H1 (cell line): ENCODE measurements around the gene CLEC2A. TPM values are rescaled to one million over a fixed set of nuclear protein-coding genes. Genes with fewer than 3 reads are reported as not detected.
A peak's percentile ranks its signal among the peaks of the same experiment; 100 is the strongest.

Source experiments
- CTCF ChIA-PET: fragments of 300-600 bp; sonication (Branson Sonifier 250); formaldehyde crosslinking; loops from one replicate; lab custom pipeline; 2021; ENCODE audit not compliant: partially characterized antibody; lab: Charles Lee
- POLR2A ChIA-PET: fragments of 300-600 bp; sonication (Branson Sonifier 250); formaldehyde crosslinking; loops from one replicate; lab custom pipeline; 2021; ENCODE audit warnings: inconsistent platforms; ENCODE audit not compliant: partially characterized antibody; lab: Charles Lee
- DNase-seq, 2 experiments: peaks; one replicate each; pipeline versions ENCODE4 v3.0.0 to v3.0.0-alpha.2; 2010 to 2022; ENCODE audit warnings: low spot score in 2 of 2, low read depth in 1 of 2, mixed read lengths in 1 of 2
- FAIRE-seq: peaks from 2 replicates; lab custom pipeline; 2011; peaks lifted over from hg19 to GRCh38; lab: Jason Lieb, UNC
- H2AFZ ChIP-seq: 2 replicates; pipeline ENCODE4 v1.8.1; 2012; ENCODE audit warnings: low read length, inconsistent platforms
- H2AK5ac ChIP-seq: 2 replicates; pipeline ENCODE4 v1.6.1; 2013; ENCODE audit warnings: low read depth, low read length
- H2BK120ac ChIP-seq: replicated peaks from 2 replicates; pipeline ENCODE3; 2013; ENCODE audit warnings: low read depth, low read length, inconsistent platforms
- H2BK12ac ChIP-seq: 2 replicates; pipeline ENCODE4 v1.6.1; 2013; ENCODE audit warnings: low read depth, low read length
- H2BK15ac ChIP-seq: 2 replicates; pipeline ENCODE4 v1.6.1; 2013; ENCODE audit warnings: low read length
- H2BK20ac ChIP-seq: 2 replicates; pipeline ENCODE4 v1.6.1; 2013; ENCODE audit warnings: low read length
- H2BK5ac ChIP-seq: 2 replicates; pipeline ENCODE4 v1.6.1; 2013; ENCODE audit warnings: low read depth, low read length
- H3K14ac ChIP-seq: 2 replicates; pipeline ENCODE4 v1.6.1; 2013; ENCODE audit warnings: inconsistent platforms; ENCODE audit not compliant: insufficient read length
- H3K18ac ChIP-seq: 2 replicates; pipeline ENCODE4 v1.6.1; 2013; ENCODE audit warnings: low read length; ENCODE audit errors: extremely low read depth
- H3K23ac ChIP-seq: 2 replicates; pipeline ENCODE4 v1.6.1; 2013; ENCODE audit warnings: inconsistent platforms; ENCODE audit not compliant: insufficient read length
- H3K23me2 ChIP-seq: 2 replicates; pipeline ENCODE4 v1.6.1; 2013; ENCODE audit warnings: low read depth, low read length
- H3K27ac ChIP-seq: 2 replicates; pipeline ENCODE4 v1.6.1; 2011; ENCODE audit warnings: low read depth, low read length, inconsistent platforms
- H3K27me3 ChIP-seq, 4 experiments: replicated peaks in 1 of 4; 1 replicate in 1 of 4; 2 replicates in 3 of 4; pipeline versions ENCODE4 v1.6.1 to v1.8.1; 2011 to 2013; ENCODE audit warnings: low read length in 3 of 4, mild to moderate bottlenecking in 3 of 4, inconsistent platforms in 2 of 4, mixed read lengths in 2 of 4, moderate library complexity in 1 of 4; ENCODE audit not compliant: control insufficient read depth in 3 of 4, insufficient read depth in 3 of 4; ENCODE audit errors: extremely low read depth in 1 of 4
- H3K36me3 ChIP-seq, 4 experiments: 2 replicates each; pipeline versions ENCODE4 v1.6.1 to v1.8.1; 2011 to 2013; ENCODE audit warnings: mild to moderate bottlenecking in 4 of 4, low read length in 3 of 4, moderate library complexity in 2 of 4, control low read depth in 1 of 4, inconsistent platforms in 1 of 4; ENCODE audit not compliant: insufficient read depth in 4 of 4, control insufficient read depth in 2 of 4
- H3K4ac ChIP-seq: replicated peaks from 2 replicates; pipeline ENCODE3; 2013; ENCODE audit warnings: low read length, low read depth, mixed read lengths, inconsistent platforms; ENCODE audit not compliant: insufficient read length
- H3K4me1 ChIP-seq, 4 experiments: replicated peaks in 1 of 4; 1 replicate in 1 of 4; 2 replicates in 3 of 4; pipeline versions ENCODE4 v1.6.1 to v1.8.1; 2011 to 2013; ENCODE audit warnings: low read length in 3 of 4, inconsistent platforms in 2 of 4, mixed read lengths in 1 of 4; ENCODE audit not compliant: insufficient read depth in 4 of 4, control insufficient read depth in 3 of 4
- H3K4me2 ChIP-seq, 2 experiments: 2 replicates each; pipeline versions ENCODE4 v1.6.1 to v1.8.1; 2011 to 2013; ENCODE audit warnings: low read depth in 2 of 2, low read length in 2 of 2, control low read depth in 1 of 2, inconsistent platforms in 1 of 2, mild to moderate bottlenecking in 1 of 2; ENCODE audit not compliant: insufficient read depth in 1 of 2
- H3K4me3 ChIP-seq, 4 experiments: fragments of 200-600, 300-600 bp in 1 of 4; sonication (generic), shearing (Covaris generic), sonication (Bioruptor Twin) in 1 of 4; 2 replicates each; pipeline versions ENCODE4 v1.5.1 to v1.8.1; 2011 to 2016; ENCODE audit warnings: low read length in 4 of 4, low read depth in 3 of 4, control low read depth in 2 of 4, inconsistent platforms in 2 of 4, mild to moderate bottlenecking in 2 of 4, mixed read lengths in 1 of 4, moderate library complexity in 1 of 4; ENCODE audit not compliant: insufficient read depth in 2 of 4; ENCODE audit errors: extremely low read depth in 1 of 4
- H3K56ac ChIP-seq: replicated peaks from 2 replicates; pipeline ENCODE3; 2013; ENCODE audit warnings: low read depth, mild to moderate bottlenecking, mixed read lengths, low read length, inconsistent platforms; ENCODE audit not compliant: insufficient read length
- H3K79me1 ChIP-seq: 2 replicates; pipeline ENCODE4 v1.6.1; 2013; ENCODE audit warnings: low read depth, low read length, control low read depth
- H3K79me2 ChIP-seq, 2 experiments: 2 replicates each; pipeline versions ENCODE4 v1.6.1 to v1.8.1; 2012 to 2013; ENCODE audit warnings: low read length in 2 of 2, mild to moderate bottlenecking in 2 of 2, inconsistent platforms in 1 of 2; ENCODE audit not compliant: insufficient read depth in 2 of 2, control insufficient read depth in 1 of 2
- H3K9ac ChIP-seq, 4 experiments: replicated peaks in 1 of 4; 1 replicate in 1 of 4; 2 replicates in 3 of 4; pipeline versions ENCODE4 v1.6.1 to v1.8.1; 2011 to 2013; ENCODE audit warnings: low read depth in 3 of 4, low read length in 3 of 4, control low read depth in 2 of 4, mild to moderate bottlenecking in 2 of 4, moderate library complexity in 2 of 4, inconsistent platforms in 1 of 4; ENCODE audit errors: extremely low read depth in 1 of 4
- H3K9me3 ChIP-seq, 2 experiments: 2 replicates each; pipeline versions ENCODE4 v1.6.1 to v1.8.1; 2012 to 2013; ENCODE audit warnings: mild to moderate bottlenecking in 2 of 2, moderate library complexity in 2 of 2, control low read depth in 1 of 2, inconsistent platforms in 1 of 2, low read depth in 1 of 2, low read length in 1 of 2, mixed read lengths in 1 of 2; ENCODE audit not compliant: insufficient read depth in 2 of 2
- H4K20me1 ChIP-seq, 2 experiments: replicated peaks in 1 of 2; 2 replicates each; pipeline versions ENCODE3 to v1.8.1; 2011 to 2013; ENCODE audit warnings: inconsistent platforms in 2 of 2, low read length in 2 of 2, mild to moderate bottlenecking in 1 of 2; ENCODE audit not compliant: insufficient read depth in 2 of 2, control insufficient read depth in 1 of 2
- H4K5ac ChIP-seq: 2 replicates; pipeline ENCODE4 v1.6.1; 2013; ENCODE audit warnings: low read length, low read depth, mixed read lengths, inconsistent platforms; ENCODE audit not compliant: insufficient read length
- H4K8ac ChIP-seq: 2 replicates; pipeline ENCODE4 v1.8.0; 2013; ENCODE audit warnings: mild to moderate bottlenecking, moderate library complexity, low read length, inconsistent platforms; ENCODE audit not compliant: insufficient read depth; ENCODE audit errors: extremely low read depth
- H4K91ac ChIP-seq: replicated peaks from 2 replicates; pipeline ENCODE3; 2013; ENCODE audit warnings: low read length, mixed read lengths, inconsistent platforms; ENCODE audit not compliant: insufficient read length
- ASH2L ChIP-seq: fragments of 200-600, 300-600 bp; sonication (generic); IDR thresholded peaks from one replicate; pipeline ENCODE4 v1.7.1; 2017; ENCODE audit warnings: low read length
- CTBP2 ChIP-seq: IDR thresholded peaks from 2 replicates; pipeline ENCODE4 v1.7.0; 2011; ENCODE audit warnings: borderline replicate concordance, mild to moderate bottlenecking, moderate library complexity, mixed read lengths, low read length; ENCODE audit not compliant: insufficient read depth, insufficient read length
- EP300 ChIP-seq, 2 experiments: IDR thresholded peaks; 1 replicate in 1 of 2; 2 replicates in 1 of 2; pipeline ENCODE4 v1.6.1; 2011 to 2012; ENCODE audit warnings: low read depth in 2 of 2, low read length in 2 of 2, mild to moderate bottlenecking in 2 of 2, borderline replicate concordance in 1 of 2, inconsistent platforms in 1 of 2, moderate library complexity in 1 of 2
- NANOG ChIP-seq: IDR thresholded peaks from 2 replicates; pipeline ENCODE4 v1.6.1; 2011; ENCODE audit warnings: low read length, low read depth, mild to moderate bottlenecking, inconsistent platforms; ENCODE audit not compliant: insufficient read depth, poor library complexity, severe bottlenecking
- POLR2A ChIP-seq, 2 experiments: IDR thresholded peaks; 1 replicate in 1 of 2; 2 replicates in 1 of 2; pipeline ENCODE4 v1.6.1; 2011; ENCODE audit warnings: low read depth in 2 of 2, low read length in 2 of 2, mild to moderate bottlenecking in 2 of 2; ENCODE audit errors: control extremely low read depth in 1 of 2
- POU5F1 ChIP-seq: IDR thresholded peaks from 2 replicates; pipeline ENCODE4 v1.6.1; 2011; ENCODE audit warnings: low read depth, mild to moderate bottlenecking, low read length, moderate library complexity
- ZNF274 ChIP-seq: IDR thresholded peaks from 2 replicates; pipeline ENCODE4 v1.7.0; 2012; ENCODE audit warnings: low read length, borderline replicate concordance; ENCODE audit errors: extremely low read depth
- WGBS, 2 experiments: shearing (Covaris generic) in 1 of 2; methylation state at CpG; one replicate each; pipeline versions ENCODE4 v1.1.6 to v1.1.7; 2013 to 2015; ENCODE audit warnings: low lambda C conversion rate in 2 of 2, mixed read lengths in 2 of 2, inconsistent platforms in 1 of 2, low coverage in 1 of 2, missing lambda C conversion rate in 1 of 2; ENCODE audit not compliant: insufficient replicate concordance in 2 of 2, insufficient coverage in 1 of 2, insufficient read length in 1 of 2; ENCODE audit errors: extremely low coverage in 1 of 2, missing lambda C conversion rate in 1 of 2; 5-methylcytosine and 5-hydroxymethylcytosine counted together
- polyA plus RNA-seq, 7 experiments: library from polyadenylated mRNA; depleted of rRNA in 3 of 7; stranded (reverse) in 5 of 7; unstranded in 2 of 7; fragments of >200 nt in 5 of 7; fragments of 200-250 nt in 2 of 7; gene quantifications; 1 replicate in 5 of 7; 2 replicates in 1 of 7; 4 replicates in 1 of 7; pipeline versions ENCODE4 v1.2.1 to v1.2.3, GENCODE V29; 2011 to 2013; ENCODE audit warnings: missing spikeins in 2 of 7, mixed read lengths in 2 of 7
- total RNA-seq: library from RNA; stranded (reverse); fragmentation: NEBNext Ultra II Directional; extraction: Animal tissue kit (Norgen Biotek cat#: 25700); gene quantifications from 2 replicates; pipeline ENCODE4 v1.2.1, GENCODE V29; 2021

CLEC2A gene
- total and polyA plus RNA-seq, 2 of the 8 experiments (the other 6 are each of a cell fraction or from before 2014, with no cell fraction given): 0.63 to 3.7 TPM

DNA sequence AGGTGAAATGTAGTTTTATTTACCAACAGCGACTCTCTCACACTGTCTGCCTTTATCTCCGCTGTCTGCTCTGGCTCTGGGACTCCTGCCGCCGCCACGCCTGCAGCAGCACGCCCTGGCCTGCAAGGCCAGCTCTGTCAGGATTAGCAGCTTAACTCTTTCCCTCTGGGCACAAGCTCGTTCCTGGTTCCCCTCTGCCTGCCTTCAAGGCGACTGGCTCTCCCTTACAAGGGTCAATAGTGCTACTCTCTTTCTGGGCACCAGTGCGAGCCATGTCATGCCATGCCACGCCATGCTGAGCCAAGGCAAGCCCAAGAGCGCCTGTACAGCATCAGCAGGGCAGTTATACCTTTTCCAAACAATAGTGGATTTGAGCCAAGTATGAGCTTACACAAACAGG is 59.4 kb downstream of the CLEC2A start:
- TF ChIP-seq ZNF274 (no peak), EP300 (IDR thresholded peaks at IDR 0.05; ENCODE audit: borderline replicate concordance in 1 of 2, low read depth in 2 of 2, low read length in 2 of 2) (no peak), POLR2A (IDR thresholded peaks at IDR 0.05; ENCODE audit: control extremely low read depth in 1 of 2, low read depth in 2 of 2, low read length in 2 of 2) (no peak), POU5F1 (no peak), ASH2L (no peak), CTBP2 (no peak), NANOG (no peak)
- TF ChIP-seq, all 59 proteins: peak for 0
- no peak for FAIRE-seq
- Histone ChIP-seq H3K9me3 (no peaks in the 10 kb centered on the region), H2BK20ac (no peak overlapping the region), H4K5ac (no peak overlapping the region), H3K79me1 (no peaks in the 10 kb centered on the region), H3K36me3 (no peaks in the 10 kb centered on the region), H3K9ac (no peak overlapping the region), H3K27me3 (no peaks in the 10 kb centered on the region), H2AK5ac (no peak overlapping the region), H3K27ac (no peak overlapping the region), H3K4ac (no peak overlapping the region), H3K56ac (no peak overlapping the region), H3K79me2 (no peaks in the 10 kb centered on the region), H3K14ac (no peak overlapping the region), H4K8ac (no peak overlapping the region), H3K4me2 (no peak overlapping the region), H3K23me2 (no peaks in the 10 kb centered on the region), H2BK5ac (no peak overlapping the region), H3K23ac (no peak overlapping the region), H2AFZ (0 out of 2 replicates have a peak overlapping the region, but pooled peaks have one; percentile 17), H2BK120ac (no peak overlapping the region), H3K4me3 (no peak overlapping the region), H3K4me1 (peaks cover 0 to 6% (median 2%) of the 10 kb centered on the region in 4 experiments; a peak in 2 of 7 replicates), H4K91ac (no peak overlapping the region), H3K18ac (no peak overlapping the region), H2BK12ac (no peak overlapping the region), H2BK15ac (0 out of 2 replicates have a peak overlapping the region, but pooled peaks have one; percentile 65), H4K20me1 (no peaks in the 10 kb centered on the region)
- WGBS, 2 experiments: 78% methylated on average over 11 of the region's 11 CpGs; no CpG with 5 or more reads in 1 of the 2 experiments
- POLR2A ChIA-PET: interaction anchor here (1.2 kb wide), 1 partner anchor 37 kb away, joined by 5 read pairs; no protein-coding TSS in a partner anchor
- DNase-seq: no peak
- CTCF ChIA-PET: interaction anchor here (1.0 to 1.5 kb wide), 4 partner anchors 8 to 130 kb away, joined by 3 to 6 read pairs (median 4); partner anchors contain the start of gene KLRF2
